ENCODE measurements around the gene PFKFB2.

Gene PFKFB2

GRCh38 chr1:207093944-207094343, 40.9 kb downstream of the PFKFB2 start:
- DNase-seq = no peak

GRCh38 chr1:207097871-207098324, 44.8 kb downstream of the PFKFB2 start:
- no peak for DNase-seq

GRCh38 chr1:207101720-207102119, 48.6 kb downstream of the PFKFB2 start:
- DNase-seq = no peak

- no peak for DNase-seq
These were observed 49.1 kb downstream of the PFKFB2 start for GRCh38 chr1:207102146-207102545.

GRCh38 chr1:207102659-207103058, 49.6 kb downstream of the PFKFB2 start:
- no peak for DNase-seq

- DNase-seq = no peak
These were observed 50.9 kb downstream of the PFKFB2 start, which contains the start of gene C4BPA for GRCh38 chr1:207103892-207104373. Gene C4BPA, plus strand, starts transcription at chr1:207104233. Its CDS starts 8,793 bp downstream, at chr1:207113026.

GRCh38 chr1:207109004-207109403, 55.9 kb downstream of the PFKFB2 start:
- no peak for DNase-seq

- DNase-seq = no peak
These were observed 59.7 kb downstream of the PFKFB2 start for GRCh38 chr1:207112616-207113296.

GRCh38 chr1:207115269-207115668, 62.2 kb downstream of the PFKFB2 start:
- no peak for DNase-seq

- no peak for DNase-seq
These were observed 71.3 kb downstream of the PFKFB2 start for GRCh38 chr1:207124389-207124788.

GRCh38 chr1:207128336-207128921, 75.4 kb downstream of the PFKFB2 start:
- no peak for DNase-seq

- no peak for DNase-seq
These were observed 76.0 kb downstream of the PFKFB2 start for GRCh38 chr1:207129053-207129452.
